GM18511 (cell line): ENCODE data around the gene ZNF441.
A peak's percentile ranks its signal among the peaks of the same experiment; 100 is the strongest.
"Not testable (repeated sequence)": the region's sequence is repeated elsewhere in the genome, so short reads cannot be mapped to it uniquely, and the experiment has no call there.

Source experiments
- ATAC-seq: cut with Tn5 transposase; IDR thresholded peaks from one replicate; pipeline ENCODE4 v1.9.1; 2021; ENCODE audit warnings: mild to moderate bottlenecking, moderate library complexity; ENCODE audit not compliant: unreplicated experiment

The ZNF441 gene

DNA sequence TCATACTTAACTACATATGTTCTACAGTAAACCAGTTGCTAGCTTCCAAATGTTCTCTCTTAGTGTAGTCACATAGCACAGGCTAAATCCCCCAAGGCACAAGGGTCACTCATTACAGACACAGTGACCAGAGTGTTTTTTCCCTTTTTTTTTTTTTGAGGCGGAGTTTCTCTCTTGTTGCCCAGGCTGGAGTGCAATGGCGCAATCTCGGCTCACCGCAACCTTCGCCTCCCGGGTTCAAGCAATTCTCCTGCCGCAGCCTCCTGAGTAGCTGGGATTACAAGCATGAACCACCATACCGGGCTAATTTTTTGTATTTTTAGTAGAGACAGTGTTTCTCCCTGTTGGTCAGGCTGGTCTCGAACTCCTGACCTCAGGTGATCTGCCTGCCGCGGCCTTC is 9.9 kb downstream of the ZNF441 start:
- not testable (repeated sequence) for ATAC-seq

DNA sequence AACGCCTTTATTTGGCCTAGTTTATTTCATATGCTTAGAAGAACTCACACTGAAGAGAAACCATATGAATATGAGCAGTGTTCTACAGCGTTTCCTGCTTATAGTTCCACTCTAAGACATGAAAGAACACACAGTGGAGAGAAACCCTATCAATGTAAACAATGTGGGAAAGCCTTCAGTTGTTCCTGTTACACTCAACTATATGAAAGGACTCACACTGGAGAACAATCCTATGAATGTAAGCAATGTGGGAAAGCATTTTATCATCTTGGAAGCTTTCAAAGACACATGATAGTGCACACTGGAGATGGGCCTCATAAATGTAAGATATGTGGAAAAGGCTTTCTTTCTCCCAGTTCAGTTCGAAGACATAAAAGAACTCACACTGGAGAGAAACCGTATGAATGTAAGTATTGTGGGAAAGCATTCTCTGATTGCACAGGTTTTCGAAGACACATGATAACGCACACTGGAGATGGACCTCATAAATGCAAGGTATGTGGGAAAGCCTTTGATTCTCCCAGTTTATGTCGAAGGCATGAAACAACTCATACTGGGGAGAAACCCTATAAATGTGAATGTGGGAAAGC is 13.7 kb downstream of the ZNF441 start:
- ATAC-seq: no peak

DNA sequence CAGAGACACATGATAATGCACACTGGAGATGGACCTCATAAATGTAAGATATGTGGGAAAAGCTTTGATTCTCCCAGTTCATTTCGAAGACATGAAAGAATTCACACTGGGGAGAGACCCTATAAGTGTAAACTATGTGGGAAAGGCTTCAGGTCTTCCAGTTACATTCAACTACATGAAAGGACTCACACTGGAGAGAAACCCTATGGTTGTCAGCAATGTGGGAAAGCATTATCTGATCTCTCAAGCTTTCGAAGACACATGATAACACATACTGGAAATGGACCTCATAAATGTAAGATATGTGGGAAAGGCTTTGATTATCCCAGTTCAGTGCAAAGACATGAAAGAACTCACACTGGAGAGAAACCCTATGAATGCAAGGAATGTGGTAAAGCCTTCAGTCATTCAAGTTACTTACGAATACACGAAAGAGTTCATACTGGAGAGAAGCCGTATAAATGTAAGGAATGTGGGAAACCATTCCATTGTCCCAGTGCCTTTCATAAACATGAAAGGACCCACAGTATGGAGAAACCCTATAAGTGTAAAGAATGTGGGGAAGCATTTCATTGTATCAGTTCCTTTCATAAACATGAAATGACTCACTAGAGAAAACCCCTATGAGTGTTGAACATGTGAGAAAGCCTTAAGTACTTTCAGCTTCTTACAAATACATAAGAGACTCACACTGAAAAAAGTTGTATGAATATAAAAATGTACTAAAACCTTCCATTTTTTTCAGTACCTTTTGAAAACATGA is 14.7 kb downstream of the ZNF441 start:
- no peak for ATAC-seq

DNA sequence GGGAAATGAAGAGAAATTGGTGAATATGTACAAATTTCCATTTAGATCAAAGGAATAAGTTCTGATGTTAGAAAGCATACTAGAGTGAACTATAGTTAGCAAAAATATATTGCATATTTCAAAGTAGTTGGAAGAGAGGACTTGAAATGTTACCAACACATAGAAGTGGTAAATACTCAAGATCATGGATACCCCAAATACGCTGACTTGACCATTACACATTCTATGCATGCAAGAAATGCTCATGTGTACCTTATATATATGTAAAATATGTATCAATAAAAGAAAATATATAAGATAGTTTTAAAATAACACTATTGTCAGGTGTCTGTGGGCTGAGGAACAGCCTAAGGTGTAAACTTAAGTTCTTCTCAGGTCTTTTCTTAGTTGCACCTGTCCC is 17.0 kb downstream of the ZNF441 start:
- no peak for ATAC-seq

DNA sequence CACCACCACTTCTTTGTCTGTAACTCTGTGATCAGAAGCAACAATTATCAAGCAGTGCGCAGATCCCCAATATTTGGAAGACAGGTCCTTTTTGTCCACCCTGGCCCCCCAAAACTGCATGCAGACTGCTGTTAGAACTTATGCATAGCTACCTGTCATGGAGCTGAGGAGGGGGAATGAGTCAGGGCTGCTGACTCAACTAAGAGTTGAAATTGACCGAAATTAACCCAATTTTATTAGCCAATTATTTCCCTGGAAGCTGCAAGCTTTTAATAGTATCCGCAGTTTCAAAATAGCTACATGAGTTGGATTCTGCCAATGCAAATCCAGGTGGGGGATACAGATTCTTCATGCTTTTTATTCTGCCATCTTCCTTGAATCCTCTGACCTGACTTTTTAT is 17.6 kb downstream of the ZNF441 start:
- ATAC-seq: no peak

DNA sequence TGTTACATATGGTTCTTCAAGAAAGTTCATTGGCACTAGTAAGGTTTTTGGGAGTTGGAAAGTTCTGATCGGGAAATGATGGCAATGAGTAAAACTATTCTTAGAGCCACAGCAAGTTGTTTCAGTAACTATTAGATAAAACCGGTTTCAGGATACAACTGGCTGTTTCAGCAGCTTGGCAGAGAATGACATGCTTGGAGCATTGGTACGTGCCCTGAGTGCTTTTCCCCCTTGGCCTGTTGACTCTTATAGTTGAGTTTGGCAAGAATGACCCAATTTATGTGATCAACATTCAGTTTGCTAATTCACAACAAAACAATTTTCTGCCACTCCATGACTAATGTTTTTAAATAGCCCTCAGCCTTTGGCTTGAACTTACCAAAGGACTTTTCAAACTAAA is 20.7 kb downstream of the ZNF441 start:
- no peak for ATAC-seq

DNA sequence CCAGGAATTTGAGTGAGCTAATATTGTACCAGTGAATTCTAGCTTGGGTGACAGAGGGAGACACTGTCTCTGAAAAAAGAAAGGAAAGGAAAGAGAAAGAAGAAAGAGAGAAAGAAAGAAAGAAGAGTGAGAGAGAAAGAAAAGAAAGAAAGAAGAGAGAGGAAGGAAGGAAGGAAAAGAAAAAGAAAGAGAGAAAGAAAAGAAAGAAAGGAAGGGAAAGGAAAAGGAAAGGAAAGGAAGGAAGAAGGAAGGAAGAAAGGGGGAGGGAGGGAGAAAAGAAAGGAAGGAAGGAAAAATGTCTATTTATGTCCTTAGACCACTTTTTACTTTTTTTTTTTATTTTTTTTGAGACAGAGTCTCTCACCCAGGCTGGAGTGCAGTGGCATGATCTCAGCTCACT is 26.1 kb downstream of the ZNF441 start:
- no peak for ATAC-seq

DNA sequence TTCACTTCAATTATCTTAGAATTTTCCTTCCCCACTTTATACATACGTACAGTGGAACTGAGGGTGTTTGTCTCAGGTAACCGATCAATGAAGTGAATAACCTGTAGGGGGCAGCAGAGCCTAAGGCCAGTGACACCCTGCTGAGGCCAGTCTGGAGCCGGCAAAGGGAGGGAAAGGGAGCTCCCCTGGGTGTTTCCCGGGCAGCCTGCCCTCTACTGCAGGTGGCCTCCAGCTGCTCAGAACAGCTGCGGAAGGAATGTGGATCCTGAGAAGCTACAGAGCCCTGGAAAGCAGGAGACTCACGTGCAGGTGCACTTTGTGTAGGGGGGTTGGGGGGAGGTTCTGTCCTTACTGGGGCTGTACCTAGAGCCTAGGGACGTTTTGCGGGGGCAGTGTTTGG is 30.7 kb downstream of the ZNF441 start:
- ATAC-seq: no peak

DNA sequence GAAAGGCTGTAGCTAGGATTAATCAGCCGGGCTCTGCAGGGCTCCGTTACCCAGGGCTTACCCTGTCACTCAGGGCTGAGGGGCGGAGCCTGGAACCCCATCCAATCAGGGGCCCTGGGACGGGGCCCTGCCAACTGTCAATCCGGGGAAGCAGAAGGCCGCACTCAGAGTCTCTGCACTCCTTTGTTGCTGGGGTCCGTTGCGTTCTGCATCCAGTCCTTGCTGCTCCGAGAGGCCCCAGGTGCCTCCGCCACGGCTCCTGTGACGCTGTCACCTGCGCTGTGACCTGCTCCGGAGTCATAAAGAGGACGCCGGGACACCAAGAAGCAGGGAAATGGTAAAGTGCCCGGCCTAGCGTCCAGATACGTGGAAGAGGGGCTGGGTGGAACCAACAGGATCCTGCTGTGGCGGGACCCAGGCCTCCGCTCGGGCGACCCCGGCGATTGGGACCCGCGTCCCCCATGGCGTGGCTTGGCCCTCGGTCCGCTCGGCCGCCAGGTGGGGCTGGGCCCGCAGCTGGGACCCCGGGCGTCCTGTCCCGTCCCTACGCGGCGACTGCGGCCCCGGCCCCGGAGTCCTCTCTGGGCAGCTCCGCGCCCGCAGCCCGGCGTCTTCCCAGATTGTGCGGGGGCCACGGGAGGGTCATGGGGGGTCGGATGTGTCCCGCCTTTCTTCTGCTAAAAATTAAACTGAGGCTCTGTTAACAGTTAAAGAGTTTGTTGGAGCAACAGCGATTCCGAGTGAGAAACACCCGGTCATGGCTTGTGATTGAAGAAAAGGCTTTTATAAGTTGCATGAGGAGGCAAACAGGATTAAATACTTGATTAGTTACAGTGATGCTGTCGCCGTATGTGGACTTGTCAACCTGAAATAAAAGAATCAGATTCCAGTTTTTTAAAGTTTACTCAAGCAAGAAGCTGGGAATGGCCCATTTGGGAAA is 31.9 kb downstream of the ZNF441 start, which contains the start of gene ZNF491:
TSS of gene ZNF491 (plus strand) at position 133 of the 940 bp plus-strand sequence. CDS start 7,431 bp downstream, outside the sequence.
- peak; percentile 91 for ATAC-seq

DNA sequence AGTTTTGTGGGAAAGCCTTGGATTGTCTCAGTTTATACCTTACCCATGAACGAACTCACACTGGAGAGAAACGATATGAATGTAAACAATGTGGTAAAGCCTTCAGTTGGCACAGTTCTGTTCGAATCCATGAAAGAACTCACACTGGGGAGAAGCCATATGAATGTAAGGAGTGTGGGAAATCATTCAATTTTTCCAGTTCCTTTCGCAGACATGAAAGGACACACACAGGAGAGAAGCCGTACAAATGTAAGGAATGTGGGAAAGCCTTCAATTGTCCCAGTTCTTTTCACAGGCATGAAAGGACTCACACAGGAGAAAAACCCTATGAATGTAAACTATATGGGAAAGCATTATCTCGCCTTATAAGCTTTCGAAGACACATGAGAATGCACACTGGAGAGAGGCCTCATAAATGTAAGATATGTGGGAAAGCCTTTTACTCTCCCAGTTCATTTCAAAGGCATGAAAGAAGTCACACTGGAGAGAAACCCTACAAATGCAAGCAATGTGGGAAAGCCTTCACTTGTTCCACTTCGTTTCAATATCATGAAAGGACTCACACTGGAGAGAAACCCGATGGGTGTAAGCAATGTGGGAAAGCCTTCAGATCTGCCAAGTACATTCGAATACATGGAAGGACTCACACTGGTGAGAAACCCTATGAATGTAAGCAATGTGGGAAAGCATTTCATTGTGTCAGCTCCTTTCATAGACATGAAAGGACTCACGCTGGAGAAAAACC is 39.7 kb downstream of the ZNF441 start:
- ATAC-seq: no peak

DNA sequence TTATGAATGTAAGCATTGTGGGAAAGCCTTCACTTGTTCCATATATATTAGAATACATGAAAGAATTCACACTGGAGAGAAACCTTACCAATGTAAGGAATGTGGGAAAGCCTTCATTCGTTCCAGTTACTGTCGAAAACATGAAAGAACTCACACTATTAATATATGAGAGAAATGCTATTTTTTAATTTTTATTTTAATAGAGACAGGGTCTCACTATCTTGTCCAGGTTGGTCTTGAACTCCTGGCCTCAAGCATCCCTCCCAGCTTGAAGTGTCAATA is 40.2 kb downstream of the ZNF441 start:
- no peak for ATAC-seq

DNA sequence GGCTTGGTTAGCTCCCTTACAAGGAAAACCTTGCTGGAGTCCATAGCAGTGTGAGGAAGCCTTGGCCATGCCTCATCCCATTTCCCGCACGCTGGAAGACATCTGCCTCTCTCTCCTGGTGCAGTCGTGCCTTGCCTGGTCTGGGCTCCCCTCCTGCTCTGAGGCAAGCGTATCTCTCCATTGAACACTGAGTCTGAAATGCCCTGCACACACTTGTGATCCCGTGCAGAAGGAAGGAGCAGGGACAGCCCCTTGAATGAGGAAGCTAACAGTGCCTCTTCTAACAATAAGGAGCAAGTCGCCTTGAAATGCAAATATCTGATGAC is 46.9 kb downstream of the ZNF441 start:
- ATAC-seq: peak; percentile 48

DNA sequence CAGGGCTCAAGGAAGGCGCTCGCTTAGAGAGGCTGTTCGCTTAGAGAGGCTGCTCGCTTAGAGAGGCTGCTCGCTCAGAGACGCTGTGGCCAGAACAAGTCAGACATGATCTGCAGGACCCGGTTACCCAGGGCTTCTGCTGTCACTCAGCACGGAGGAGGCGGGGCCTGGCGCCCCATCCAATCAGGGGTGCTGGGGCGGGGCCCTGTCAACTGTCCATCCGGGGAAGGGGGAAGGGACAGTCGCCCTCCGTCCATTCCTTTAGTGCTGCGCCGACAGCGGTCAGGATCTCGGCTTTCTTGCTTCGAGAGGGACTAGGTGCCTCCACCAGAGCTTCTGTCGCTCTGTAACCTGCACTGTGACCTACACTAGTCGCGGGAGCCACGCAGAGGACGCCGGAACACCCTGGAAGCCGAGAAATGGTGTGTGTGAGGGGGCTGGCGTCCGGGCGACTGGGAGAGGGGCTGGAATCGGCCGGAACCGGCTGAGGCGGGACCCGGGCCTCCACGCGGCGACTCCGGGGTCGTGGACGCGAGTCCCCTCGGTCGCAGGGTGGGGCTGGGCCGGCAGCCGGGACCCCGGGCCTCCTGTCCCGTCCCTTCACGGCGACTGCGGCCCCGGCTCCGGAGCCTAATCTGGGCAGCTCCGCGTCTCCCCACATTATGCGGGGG is 47.4 kb downstream of the ZNF441 start, which contains the start of gene ZNF440:
TSS of gene ZNF440 (plus strand) at position 245 of the 671 bp plus-strand sequence. CDS start at position 420, 175 bp downstream.
- ATAC-seq: peak; percentile 99

DNA sequence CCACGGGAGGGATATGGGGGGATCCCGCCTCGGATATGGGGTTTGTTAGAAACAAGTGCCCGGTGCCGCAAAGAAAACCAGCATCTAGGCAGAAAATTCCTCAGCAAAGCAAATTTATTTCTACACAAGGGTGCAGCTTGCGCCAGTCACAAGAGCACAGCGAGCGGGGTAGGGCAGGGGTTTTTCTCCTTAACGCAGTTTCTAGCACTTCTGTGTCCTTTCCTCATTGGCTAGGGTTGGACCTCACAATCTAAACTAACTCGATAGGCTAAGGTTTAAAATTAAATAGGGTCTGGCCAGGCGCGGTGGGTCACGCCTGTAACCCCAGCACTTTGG is 47.9 kb downstream of the ZNF441 start:
- no peak for ATAC-seq

DNA sequence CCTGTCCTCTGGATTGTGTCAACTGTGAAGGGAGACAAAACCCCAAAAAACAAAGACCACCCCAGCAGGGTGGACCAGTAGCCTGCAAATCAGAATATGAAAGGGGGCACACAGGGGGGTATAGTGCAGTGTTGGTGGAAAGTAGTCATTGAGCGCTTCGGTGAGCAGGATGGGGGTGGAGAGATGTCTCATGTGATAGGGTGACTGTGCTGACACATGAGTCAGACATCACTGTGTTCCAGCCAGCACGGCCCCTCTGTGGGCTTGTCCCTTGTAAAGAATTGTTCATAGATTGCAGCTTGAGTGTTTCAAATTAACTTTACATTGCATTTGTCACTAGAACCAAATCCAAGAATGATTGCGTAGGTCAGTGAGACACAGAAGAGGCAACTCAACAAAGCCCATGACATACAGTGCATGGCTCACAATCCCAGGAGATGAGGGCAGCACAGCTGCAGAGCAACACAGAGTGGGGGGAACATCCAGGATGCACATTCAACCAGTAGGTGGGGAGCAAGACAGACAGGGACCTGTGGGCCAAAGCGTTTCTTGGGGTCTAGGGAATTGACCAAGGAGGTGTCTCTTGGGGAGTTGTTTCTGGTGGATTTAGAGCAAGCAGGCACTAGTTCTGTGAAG is 54.8 kb downstream of the ZNF441 start:
- no peak for ATAC-seq

DNA sequence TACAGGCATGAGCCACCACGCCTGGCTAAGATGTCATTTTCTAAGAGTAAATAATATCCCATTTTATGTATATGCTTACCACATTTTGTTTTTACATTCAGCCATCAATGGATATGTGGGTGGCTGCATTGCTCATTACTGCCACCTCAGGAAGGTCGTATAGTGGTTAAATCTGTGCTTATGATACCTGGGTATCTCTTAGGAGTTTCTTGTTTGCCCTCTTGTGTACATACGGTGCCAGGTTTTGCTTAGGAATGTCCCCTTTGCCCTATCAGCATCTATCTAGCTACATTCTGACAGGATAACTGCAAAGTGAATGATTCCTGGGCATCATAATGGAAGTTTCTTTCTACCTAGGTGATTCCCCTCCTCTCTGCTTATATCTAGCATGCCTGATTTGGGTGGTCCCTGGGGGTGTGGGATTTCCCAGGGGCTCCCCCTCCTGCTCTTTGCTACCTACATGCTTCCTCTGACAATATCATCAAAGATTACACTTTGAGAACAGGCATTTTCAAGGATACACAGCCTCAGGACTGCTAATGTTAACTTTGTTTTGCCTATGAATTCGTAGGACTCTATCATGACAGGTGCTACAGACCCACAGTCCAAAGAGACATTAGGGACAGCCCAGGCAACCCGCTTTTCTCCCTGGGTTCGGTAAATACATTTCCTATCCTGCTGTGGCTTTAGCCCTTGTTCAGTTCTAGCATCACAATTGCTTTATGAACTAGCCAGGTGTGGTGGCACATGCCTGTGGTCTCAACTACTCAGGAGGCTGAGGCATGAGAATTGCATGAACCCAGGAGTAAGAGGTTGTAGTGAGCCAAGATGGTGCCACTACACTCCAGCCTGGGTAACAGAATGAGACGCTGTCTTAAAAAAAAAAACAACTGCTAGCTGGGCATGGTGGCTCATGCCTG is 62.4 kb downstream of the ZNF441 start:
- not testable (repeated sequence) for ATAC-seq

DNA sequence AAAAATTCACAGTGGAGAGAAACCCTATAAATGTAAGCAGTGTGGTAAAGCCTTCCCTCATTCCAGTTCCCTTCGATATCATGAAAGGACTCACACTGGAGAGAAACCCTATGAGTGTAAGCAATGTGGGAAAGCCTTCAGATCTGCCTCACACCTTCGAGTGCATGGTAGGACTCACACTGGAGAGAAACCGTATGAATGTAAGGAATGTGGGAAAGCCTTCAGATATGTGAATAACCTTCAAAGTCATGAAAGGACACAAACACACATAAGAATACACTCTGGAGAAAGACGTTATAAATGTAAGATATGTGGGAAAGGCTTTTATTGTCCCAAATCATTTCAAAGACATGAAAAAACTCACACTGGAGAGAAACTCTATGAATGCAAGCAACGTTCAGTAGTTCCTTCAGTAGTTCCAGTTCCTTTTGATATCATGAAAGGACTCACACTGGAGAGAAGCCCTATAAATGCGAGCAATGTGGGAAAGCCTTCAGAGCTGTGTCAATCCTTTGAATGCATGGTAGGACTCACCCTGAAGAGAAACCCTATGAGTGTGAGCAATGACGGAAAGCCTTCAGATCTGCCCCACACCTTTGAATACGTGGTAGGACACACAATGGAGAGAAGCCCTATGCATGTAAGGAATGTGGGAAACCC is 65.6 kb downstream of the ZNF441 start:
- ATAC-seq: no peak

DNA sequence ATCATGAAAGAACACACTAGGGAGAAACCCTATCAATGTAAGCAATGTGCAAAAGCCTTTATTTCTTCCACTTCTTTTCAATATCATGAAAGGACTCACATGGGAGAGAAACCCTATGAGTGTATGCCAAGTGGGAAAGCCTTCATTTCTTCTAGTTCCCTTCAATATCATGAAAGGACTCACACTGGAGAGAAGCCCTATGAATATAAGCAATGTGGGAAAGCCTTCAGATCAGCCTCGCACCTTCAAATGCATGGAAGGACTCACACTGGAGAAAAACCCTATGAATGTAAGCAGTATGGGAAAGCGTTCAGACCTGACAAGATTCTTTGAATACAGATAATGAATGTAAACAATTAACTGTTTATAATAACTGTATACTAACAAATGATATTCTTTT is 66.7 kb downstream of the ZNF441 start:
- ATAC-seq: no peak
